Peyer's patch (tissue), 4 donors: ENCODE data around the gene PLXNC1.

Source experiments
- CTCF ChIP-seq, 6 experiments: fragments of 450-650 bp in 4 of 6; fragments of 200-600 bp in 2 of 6; sonication (generic) in 1 of 6; IDR thresholded peaks; one replicate each; pipeline ENCODE4 v1.5.1; 2017 to 2019; ENCODE audit warnings: antibody characterized with exemption in 6 of 6, mild to moderate bottlenecking in 3 of 6, moderate library complexity in 1 of 6
- POLR2A ChIP-seq, 2 donors: fragments of 450-650 bp; IDR thresholded peaks; one replicate each; pipeline ENCODE4 v1.5.1; 2017; ENCODE audit warnings: antibody characterized with exemption in 2 of 2, mild to moderate bottlenecking in 2 of 2, moderate library complexity in 2 of 2

- TF ChIP-seq CTCF (IDR thresholded peaks at IDR 0.05) = no peak
- TF ChIP-seq POLR2A (IDR thresholded peaks at IDR 0.05) = no peak
Measured at GRCh38 chr12:94135896-94136295, 12.5 kb upstream of the PLXNC1 start.
